GM18520 (cell line): Measurements from ENCODE around the gene CEP89.
"Not testable (repeated sequence)": the region's sequence is repeated elsewhere in the genome, so short reads cannot be mapped to it uniquely, and the experiment has no call there.

ENCODE experiments used
- ATAC-seq: cut with Tn5 transposase; IDR thresholded peaks from one replicate; pipeline ENCODE4 v1.9.1; 2021; ENCODE audit not compliant: unreplicated experiment

The CEP89 gene

DNA sequence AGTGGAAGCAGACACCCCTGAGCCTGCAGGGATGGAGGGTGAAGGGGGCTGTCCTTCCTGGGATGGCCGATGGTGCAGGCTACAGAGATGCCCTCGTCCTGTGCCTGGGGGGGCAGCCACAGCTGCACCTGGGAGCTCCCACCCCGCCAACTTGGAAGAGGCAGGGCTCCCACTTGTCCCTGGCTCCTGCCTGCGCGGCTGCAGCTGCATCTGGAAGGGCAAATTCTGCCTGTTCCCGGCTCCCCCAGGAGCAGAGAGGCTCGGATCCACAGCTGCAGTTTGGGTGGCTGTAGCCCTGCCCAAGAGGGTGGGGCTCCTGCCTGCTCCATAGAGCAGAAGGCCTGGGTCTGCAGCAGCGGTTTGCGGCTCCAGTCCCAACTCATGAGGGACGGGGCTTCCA is 2.2 kb downstream of the CEP89 start:
- no peak for ATAC-seq

DNA sequence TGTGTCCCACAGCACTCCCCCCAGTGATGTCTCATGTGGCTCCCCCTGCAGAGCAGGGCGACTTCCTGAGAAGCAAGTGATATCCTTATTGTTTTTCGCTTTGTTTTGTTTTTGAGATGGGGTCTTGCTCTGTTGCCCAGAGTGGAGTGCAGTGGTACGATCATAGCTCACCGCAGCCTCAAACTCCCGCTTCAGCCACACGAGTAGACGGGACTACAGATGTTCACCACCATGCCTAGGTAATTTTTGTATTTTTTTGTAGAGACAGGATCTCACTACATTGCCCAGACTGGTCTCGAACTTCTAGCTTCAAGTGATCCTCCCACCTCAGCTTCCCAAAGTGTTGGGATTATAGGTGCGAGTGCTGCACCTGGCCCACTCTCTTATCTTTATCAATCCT is 5.0 kb downstream of the CEP89 start:
- ATAC-seq, result no peak

GRCh38 chr19:32945260-32945659 is 26.5 kb downstream of the CEP89 start:
- ATAC-seq, result no peak

- ATAC-seq, result not testable (repeated sequence)
Observed at GRCh38 chr19:32941273-32941672, 30.5 kb downstream of the CEP89 start.

- ATAC-seq, result no peak
Observed at GRCh38 chr19:32936065-32936464, 35.7 kb downstream of the CEP89 start.

DNA sequence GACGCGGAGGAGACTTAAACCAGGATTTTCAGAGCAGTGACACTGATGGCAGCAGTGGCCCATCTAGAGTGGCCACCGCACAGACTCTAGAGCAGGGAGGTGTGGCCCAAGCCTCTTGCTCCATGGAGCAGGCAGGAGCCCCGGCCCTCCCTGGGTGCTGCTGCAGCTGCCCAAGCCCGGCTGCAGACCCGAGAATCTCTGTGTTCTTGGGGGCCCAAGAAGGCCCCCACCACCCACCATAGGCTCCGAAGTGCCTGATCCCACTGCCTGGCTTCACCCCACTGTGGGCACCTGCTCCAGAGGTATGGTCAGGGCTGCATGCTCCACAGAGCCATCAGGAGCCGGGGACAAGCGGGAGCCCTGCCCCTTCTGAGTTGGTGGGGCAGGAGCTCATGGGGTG is 36.1 kb downstream of the CEP89 start:
- ATAC-seq, result no peak

DNA sequence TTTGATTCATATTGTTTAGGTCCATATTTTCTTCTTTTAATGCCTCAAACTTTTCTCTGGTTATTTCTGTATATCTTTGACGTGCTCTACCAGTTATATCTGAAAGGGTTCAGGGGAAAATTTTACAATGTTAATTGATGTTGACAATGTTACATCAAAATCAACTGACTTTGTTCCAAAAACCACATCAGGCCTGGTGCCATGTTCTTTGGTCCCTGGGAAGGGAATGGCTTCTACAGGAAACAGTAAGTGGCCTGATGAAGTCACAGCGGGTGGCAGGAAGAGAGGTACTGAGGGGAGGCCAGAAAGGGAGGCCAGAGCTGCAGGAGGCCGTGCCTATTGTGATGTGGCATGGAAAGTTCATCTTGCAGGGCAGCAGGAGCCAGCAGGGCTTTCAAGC is 38.2 kb downstream of the CEP89 start:
- no peak for ATAC-seq

DNA sequence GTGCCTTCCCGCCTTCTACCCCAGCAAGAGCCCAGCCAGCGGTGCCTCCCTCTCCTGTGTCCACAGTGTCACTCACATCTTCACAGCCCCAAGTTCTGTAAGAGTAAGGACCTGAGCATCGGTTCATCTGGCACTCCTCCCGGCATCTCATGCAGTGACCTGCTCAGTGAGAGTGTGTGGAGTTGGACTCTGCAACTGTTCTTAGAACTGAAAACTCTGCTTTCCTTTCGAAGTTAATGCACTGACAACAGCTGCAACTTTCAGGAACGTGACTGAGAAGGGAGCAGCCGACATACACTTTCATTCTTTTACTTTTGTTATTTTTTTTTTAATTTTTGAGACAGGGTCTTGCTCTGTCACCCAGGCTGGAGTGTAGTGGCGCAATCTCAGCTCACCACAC is 41.2 kb downstream of the CEP89 start:
- ATAC-seq, result no peak

DNA sequence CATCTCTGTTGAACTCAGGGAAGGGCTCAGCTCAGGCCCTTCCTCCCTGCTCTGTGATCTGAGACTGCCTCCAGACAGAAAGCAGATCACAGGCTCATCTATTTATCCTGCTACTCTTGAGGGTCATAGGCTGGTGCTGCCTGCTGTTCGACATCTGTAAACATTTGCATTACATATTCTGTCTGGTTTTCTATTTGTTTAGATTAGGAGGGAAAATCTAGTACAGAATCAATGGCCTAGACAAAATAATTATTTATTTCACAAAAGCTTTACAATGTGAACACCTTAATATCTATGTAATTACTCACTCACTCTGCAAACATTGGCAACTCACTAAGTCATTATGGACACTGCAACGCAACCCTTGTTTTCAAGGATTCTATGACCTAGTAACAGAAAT is 43.0 kb downstream of the CEP89 start:
- ATAC-seq, result no peak

- no peak for ATAC-seq
Observed at GRCh38 chr19:32924200-32924599, 47.6 kb downstream of the CEP89 start.

DNA sequence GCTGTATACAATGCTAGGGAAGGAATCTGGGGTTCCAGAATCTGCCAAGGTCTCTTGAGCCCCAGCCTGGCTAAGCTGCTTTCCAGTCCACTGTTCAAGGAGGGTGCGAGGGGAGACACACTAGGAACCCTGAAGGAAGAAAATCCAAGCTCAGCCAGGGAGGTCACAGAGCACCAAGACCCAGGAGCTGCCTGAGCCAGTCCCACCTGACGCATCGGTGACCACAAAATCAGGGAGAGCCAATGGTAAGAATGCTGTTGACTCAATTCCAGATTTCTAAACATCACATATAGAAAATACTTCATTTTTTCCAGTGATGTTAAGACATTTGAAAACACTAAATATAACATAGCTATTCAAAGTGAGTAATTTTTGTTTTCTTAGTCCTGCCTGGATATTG is 50.1 kb downstream of the CEP89 start:
- ATAC-seq, result no peak

DNA sequence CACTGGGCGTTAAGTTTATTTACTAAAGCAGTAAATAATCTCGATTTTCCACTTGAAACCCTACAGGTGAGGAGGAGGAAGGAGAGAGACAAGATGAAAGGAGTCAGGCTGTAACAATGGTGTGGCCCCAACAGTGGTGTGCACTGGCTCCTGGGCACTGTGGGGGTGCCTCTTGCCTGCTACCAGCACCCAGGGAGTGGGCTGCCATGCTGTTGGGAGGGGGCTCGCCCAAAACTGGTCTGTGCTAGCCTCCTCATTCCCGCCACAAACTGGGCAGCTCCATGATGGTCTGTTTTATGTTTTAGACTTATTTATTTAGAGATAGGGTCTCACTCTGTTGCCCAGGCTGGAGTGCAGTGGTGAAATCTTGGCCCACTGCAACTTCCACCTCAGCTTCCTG is 52.4 kb downstream of the CEP89 start:
- no peak for ATAC-seq

DNA sequence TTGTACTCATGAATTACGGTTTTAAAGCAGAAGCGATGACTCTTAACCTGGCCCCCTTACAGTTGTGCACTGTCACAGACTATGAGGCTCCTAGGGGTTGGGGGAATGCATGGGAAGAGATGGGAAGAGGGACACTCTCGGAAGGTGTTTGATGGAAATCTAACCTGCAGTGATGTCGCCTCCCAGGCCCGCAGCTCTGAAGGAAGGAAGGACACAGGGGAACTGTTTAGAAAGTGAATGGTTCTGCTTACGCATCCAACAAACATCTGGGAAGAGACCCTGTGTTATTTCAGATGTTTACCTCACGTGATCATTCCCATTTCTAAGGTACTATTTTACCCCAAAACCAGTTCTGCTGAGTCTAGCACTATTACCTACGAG is 54.2 kb downstream of the CEP89 start:
- no peak for ATAC-seq

GRCh38 chr19:32916969-32917615 is 54.7 kb downstream of the CEP89 start:
- no peak for ATAC-seq

- ATAC-seq, result no peak
Observed at GRCh38 chr19:32914879-32915660, 56.7 kb downstream of the CEP89 start.

DNA sequence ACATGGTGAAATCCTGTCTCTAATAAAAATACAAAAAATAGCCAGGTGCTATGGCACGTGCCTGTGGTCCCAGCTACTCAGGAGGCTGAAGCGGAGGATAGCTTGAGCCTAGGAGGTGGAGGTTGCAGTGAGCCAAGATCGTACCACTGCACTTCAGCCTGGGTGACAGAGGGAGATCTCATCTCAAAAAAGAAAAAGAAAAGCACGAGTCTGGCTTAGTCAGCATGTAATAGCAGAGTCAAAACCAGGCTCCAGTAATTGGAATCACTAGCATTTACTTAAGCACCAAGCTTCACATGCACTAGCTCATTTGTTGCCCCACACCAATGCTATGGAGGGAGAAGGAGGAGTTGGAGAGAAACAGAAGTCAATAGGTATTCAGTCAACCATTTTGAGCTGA is 60.3 kb downstream of the CEP89 start:
- ATAC-seq, result no peak

GRCh38 chr19:32910874-32911273 is 60.9 kb downstream of the CEP89 start:
- no peak for ATAC-seq

- no peak for ATAC-seq
Observed at GRCh38 chr19:32910094-32910493, 61.7 kb downstream of the CEP89 start.

GRCh38 chr19:32909257-32909656 is 62.5 kb downstream of the CEP89 start:
- ATAC-seq, result no peak

DNA sequence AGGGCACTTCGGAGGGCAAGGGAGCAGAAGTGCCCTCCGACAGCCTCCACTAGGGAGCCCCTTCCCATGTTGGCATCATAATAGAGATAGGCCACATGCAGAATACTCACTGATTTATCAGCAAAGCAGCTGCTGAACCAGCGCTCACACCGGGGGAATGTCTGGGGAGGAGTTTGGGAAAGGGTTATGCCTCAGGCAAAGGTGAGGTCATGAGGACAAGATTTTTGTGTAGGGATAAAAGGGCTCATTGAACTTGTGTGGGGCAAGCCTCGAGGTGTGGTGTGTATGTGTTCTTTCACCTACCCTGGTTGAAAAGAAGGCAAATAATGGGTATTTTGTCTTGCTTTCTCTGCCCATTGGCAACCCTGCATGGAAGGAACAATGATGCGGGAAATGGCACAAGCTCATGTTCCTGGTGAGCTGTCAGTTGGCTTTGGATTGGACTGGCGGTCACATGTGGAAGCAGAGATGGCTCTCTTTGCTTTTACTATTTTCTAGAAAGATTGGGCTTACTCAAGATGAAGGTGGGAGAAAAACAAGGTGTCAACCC is 63.0 kb downstream of the CEP89 start:
- ATAC-seq, result no peak

GRCh38 chr19:32902448-32902847 is 69.3 kb downstream of the CEP89 start:
- no peak for ATAC-seq

- no peak for ATAC-seq
Observed at GRCh38 chr19:32901504-32902161, 70.1 kb downstream of the CEP89 start.
